Measurements from ENCODE around the gene NFIC. TPM values are rescaled to one million over a fixed set of nuclear protein-coding genes. Genes with fewer than 3 reads are reported as not detected.

NFIC gene
- total and polyA plus RNA-seq, 2 of the 4 experiments (the other 2 are of a cell fraction), result 21.9 to 32.1 TPM

DNA sequence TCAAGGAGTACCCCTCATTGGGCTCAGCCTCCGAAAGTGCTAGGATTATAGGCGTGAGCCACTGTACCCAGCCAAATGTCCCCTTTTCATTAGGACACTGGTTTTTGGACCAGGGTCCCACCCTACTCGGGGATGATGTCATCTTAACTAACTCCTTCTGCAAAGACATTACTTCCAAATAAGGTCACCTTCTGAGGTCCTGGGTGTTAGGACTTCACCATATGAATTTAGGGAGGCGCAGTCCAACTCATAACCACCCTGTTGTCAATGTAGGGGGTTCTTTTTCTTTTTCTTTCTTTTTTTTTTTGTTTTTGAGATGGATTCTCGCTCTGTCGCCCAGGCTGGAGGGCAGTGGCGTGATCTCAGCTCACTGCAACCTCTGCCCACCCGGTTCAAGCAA is 32.7 kb upstream of the NFIC start:
- Histone ChIP-seq H4K20me1 (ENCODE audit: insufficient read depth, low read length) (no peaks in the 10 kb centered on the region), H4K91ac (ENCODE audit: insufficient read depth, low read depth, low read length) (no peak overlapping the region), H4K8ac (ENCODE audit: low read depth in 2 of 2, low read length in 2 of 2) (no peak overlapping the region; a peak in 1 of 4 replicates), H3K14ac (replicated peaks; ENCODE audit: low read depth, low read length) (no peak overlapping the region), H3K27me3 (ENCODE audit: control insufficient read depth, insufficient read depth, low read length) (no peaks in the 10 kb centered on the region; the same call in 1 of the 2 replicates), H3K23ac (ENCODE audit: low read depth, low read length) (no peak overlapping the region), H2BK20ac (ENCODE audit: low read depth, low read length) (peak overlapping the region; percentile 33; the same call in 1 of the 2 replicates), H3K56ac (ENCODE audit: extremely low read depth, insufficient read depth, low read length) (no peak overlapping the region), H3K27ac (ENCODE audit: insufficient read depth, low read length) (no peak overlapping the region), H3K9ac (ENCODE audit: low read depth, low read length) (no peak overlapping the region), H3K9me3 (ENCODE audit: control insufficient read depth, insufficient read depth, low read length) (no peaks in the 10 kb centered on the region), H3K9me1 (ENCODE audit: insufficient read depth, low read length) (peaks cover 9% of the 10 kb centered on the region; the same call in 1 of the 2 replicates), H3K4me1 (ENCODE audit: control insufficient read depth, insufficient read depth, low read length) (peaks cover 24% of the 10 kb centered on the region), H2AFZ (replicated peaks; ENCODE audit: low read length, poor library complexity) (no peak overlapping the region), H3K4ac (ENCODE audit: low read depth, low read length) (no peak overlapping the region), H3K4me3 (ENCODE audit: insufficient read depth, low read depth, low read length) (no peak overlapping the region), H3K4me2 (ENCODE audit: low read depth, low read length) (no peak overlapping the region), H2BK5ac (ENCODE audit: low read depth, low read length, poor library complexity, severe bottlenecking) (no peak overlapping the region), H2BK120ac (ENCODE audit: low read depth, low read length) (peak overlapping the region; percentile 49; the same call in 1 of the 2 replicates), H2AK5ac (ENCODE audit: low read depth, low read length) (peak overlapping the region; percentile 27; the same call in 1 of the 2 replicates), H3K18ac (ENCODE audit: low read depth, low read length) (no peak overlapping the region), H3K79me1 (ENCODE audit: low read depth in 1 of 2, low read length in 2 of 2) (no peaks in the 10 kb centered on the region; a peak in 1 of 4 replicates), H2AK9ac (replicated peaks; ENCODE audit: low read depth, low read length, poor library complexity) (peak overlapping the region; percentile 55), H2BK15ac (ENCODE audit: low read depth, low read length) (no peak overlapping the region), H4K5ac (ENCODE audit: low read depth, low read length) (no peak overlapping the region), H3K36me3 (ENCODE audit: control insufficient read depth, insufficient read depth, low read length) (no peaks in the 10 kb centered on the region)
- intact Hi-C loops (cut with micrococcal nuclease), result no loop called here
- in situ Hi-C loops (cut with MboI; ENCODE audit: low sequenced_read_pairs), result loop anchor here (5.0 kb wide), 1 partner anchor 99 kb away; no protein-coding TSS in a partner anchor
- TF ChIP-seq FOS (IDR thresholded peaks at IDR 0.05; ENCODE audit: low read depth, low read length), result no peak
- TF ChIP-seq POLR2A (IDR thresholded peaks at IDR 0.05; ENCODE audit: low read depth, low read length), result no peak
- TF ChIP-seq NFE2L2 (IDR thresholded peaks at IDR 0.05; ENCODE audit: low read depth, low read length), result no peak
- TF ChIP-seq CHD1 (IDR thresholded peaks at IDR 0.05; ENCODE audit: low read depth, low read length), result no peak
- TF ChIP-seq BHLHE40 (IDR thresholded peaks at IDR 0.05; ENCODE audit: low read depth, low read length), result no peak
- no peak for TF ChIP-seq RFX5 (IDR thresholded peaks at IDR 0.05; ENCODE audit: low read depth, low read length)
- TF ChIP-seq, protein P1, sequence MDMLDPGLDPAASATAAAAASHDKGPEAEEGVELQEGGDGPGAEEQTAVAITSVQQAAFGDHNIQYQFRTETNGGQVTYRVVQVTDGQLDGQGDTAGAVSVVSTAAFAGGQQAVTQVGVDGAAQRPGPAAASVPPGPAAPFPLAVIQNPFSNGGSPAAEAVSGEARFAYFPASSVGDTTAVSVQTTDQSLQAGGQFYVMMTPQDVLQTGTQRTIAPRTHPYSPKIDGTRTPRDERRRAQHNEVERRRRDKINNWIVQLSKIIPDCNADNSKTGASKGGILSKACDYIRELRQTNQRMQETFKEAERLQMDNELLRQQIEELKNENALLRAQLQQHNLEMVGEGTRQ (IDR thresholded peaks at IDR 0.05; ENCODE audit: low read depth, low read length), result no peak
- no peak for TF ChIP-seq MAFK (IDR thresholded peaks at IDR 0.05; ENCODE audit: low read depth, low read length)
- no peak for TF ChIP-seq RCOR1 (IDR thresholded peaks at IDR 0.05; ENCODE audit: insufficient replicate concordance, low read length)
- DNase-seq, result no peak
- CTCF ChIA-PET, result no interaction called here
- no peak for ATAC-seq (ENCODE audit: low read depth)
- dilution Hi-C loops (cut with HindIII; ENCODE audit: low sequenced_read_pairs, unreplicated experiment), result no loop called here
- BruUV-seq (replicated peaks), result no TSS peak
- WGBS, 2 experiments (ENCODE audit: extremely low coverage in 2 of 2, insufficient read length in 1 of 2), result 86% methylated on average over 1 of the region's 8 CpGs; no CpG with 5 or more reads in 1 of the 2 experiments
- POLR2A ChIA-PET (ENCODE audit: unreplicated experiment), result no interaction called here
